ENCODE data around the gene JARID2.
A peak's percentile ranks its signal among the peaks of the same experiment; 100 is the strongest.

Gene JARID2

GRCh38 chr6:15476631-15477380 is 230.9 kb downstream of the JARID2 start:
- H2BK5ac ChIP-seq (ENCODE audit: low read length), result no peak overlapping the region
- H2AK5ac ChIP-seq (ENCODE audit: low read depth, low read length), result no peak overlapping the region
- no peaks in the 10 kb centered on the region for H3K79me1 ChIP-seq (ENCODE audit: low read depth, low read length)
- H3K27ac ChIP-seq (replicated peaks; ENCODE audit: low read length), result no peak overlapping the region
- no peak overlapping the region for H3K14ac ChIP-seq (ENCODE audit: low read length)
- no peak overlapping the region for H3K4ac ChIP-seq (ENCODE audit: low read length)
- no peak overlapping the region for H2BK120ac ChIP-seq (ENCODE audit: low read depth, low read length)
- H4K8ac ChIP-seq (ENCODE audit: low read depth, low read length), result no peak overlapping the region
- DNase-seq (ENCODE audit: low spot score), result no peak
- H3K4me2 ChIP-seq (ENCODE audit: insufficient read depth, low read length, poor library complexity, severe bottlenecking), result no peak overlapping the region
- peaks cover 9 to 61% of the 10 kb centered on the region in 2 donors for H3K36me3 ChIP-seq (replicated peaks in 1 of 2; ENCODE audit: control insufficient read depth in 2 of 2, insufficient read depth in 2 of 2, low read length in 2 of 2)
- no peak overlapping the region for H3K4me3 ChIP-seq (ENCODE audit: low read length in 2 of 2)
- H3K9me3 ChIP-seq (replicated peaks in 1 of 2; ENCODE audit: control insufficient read depth in 2 of 2, insufficient read depth in 1 of 2, low read depth in 1 of 2, low read length in 2 of 2), result no peaks in the 10 kb centered on the region
- no peak overlapping the region for H2BK12ac ChIP-seq (ENCODE audit: low read length)
- no peaks in the 10 kb centered on the region for H3K27me3 ChIP-seq (ENCODE audit: control insufficient read depth in 3 of 3, insufficient read depth in 3 of 3, low read depth in 1 of 3, low read length in 3 of 3)
- no peak overlapping the region for H4K91ac ChIP-seq (ENCODE audit: low read depth, low read length, poor library complexity)
- no peak overlapping the region for H3K23ac ChIP-seq (ENCODE audit: low read depth, low read length, poor library complexity)
- no peak overlapping the region for H2BK15ac ChIP-seq (ENCODE audit: low read length)
- WGBS, 2 donors (ENCODE audit: extremely low coverage in 2 of 2, insufficient read length in 2 of 2, insufficient replicate concordance in 1 of 2), result no CpG with 5 or more reads among the region's 7 CpGs
- no peak overlapping the region for H3K9ac ChIP-seq (ENCODE audit: low read depth, low read length, poor library complexity)
- H3K18ac ChIP-seq (ENCODE audit: low read length), result peak overlapping the region; percentile 39
- peaks cover 0 to 15% of the 10 kb centered on the region in 2 donors for H3K4me1 ChIP-seq (ENCODE audit: control insufficient read depth in 2 of 2, insufficient read depth in 1 of 2, low read depth in 1 of 2, low read length in 2 of 2)
- H2AFZ ChIP-seq (ENCODE audit: low read length), result no peak overlapping the region

GRCh38 chr6:15477746-15478145 is 231.9 kb downstream of the JARID2 start:
- Histone ChIP-seq H3K4me1 (ENCODE audit: control insufficient read depth in 2 of 2, insufficient read depth in 1 of 2, low read depth in 1 of 2, low read length in 2 of 2) (peaks cover 0 to 17% of the 10 kb centered on the region in 2 donors), H3K9ac (ENCODE audit: low read depth, low read length, poor library complexity) (no peak overlapping the region), H2BK12ac (ENCODE audit: low read length) (no peak overlapping the region), H3K14ac (ENCODE audit: low read length) (no peak overlapping the region), H3K79me1 (ENCODE audit: low read depth, low read length) (no peaks in the 10 kb centered on the region), H3K27ac (replicated peaks; ENCODE audit: low read length) (no peak overlapping the region), H2AK5ac (ENCODE audit: low read depth, low read length) (no peak overlapping the region), H4K91ac (ENCODE audit: low read depth, low read length, poor library complexity) (no peak overlapping the region), H3K4ac (ENCODE audit: low read length) (no peak overlapping the region), H4K8ac (ENCODE audit: low read depth, low read length) (no peak overlapping the region), H3K27me3 (ENCODE audit: control insufficient read depth in 3 of 3, insufficient read depth in 3 of 3, low read depth in 1 of 3, low read length in 3 of 3) (no peaks in the 10 kb centered on the region), H2AFZ (ENCODE audit: low read length) (no peak overlapping the region), H2BK15ac (ENCODE audit: low read length) (no peak overlapping the region), H2BK5ac (ENCODE audit: low read length) (no peak overlapping the region), H2BK120ac (ENCODE audit: low read depth, low read length) (no peak overlapping the region), H3K4me3 (ENCODE audit: low read length in 2 of 2) (no peak overlapping the region), H3K18ac (ENCODE audit: low read length) (no peak overlapping the region), H3K4me2 (ENCODE audit: insufficient read depth, low read length, poor library complexity, severe bottlenecking) (no peak overlapping the region), H3K36me3 (replicated peaks in 1 of 2; ENCODE audit: control insufficient read depth in 2 of 2, insufficient read depth in 2 of 2, low read length in 2 of 2) (peaks cover 7 to 56% of the 10 kb centered on the region in 2 donors), H3K23ac (ENCODE audit: low read depth, low read length, poor library complexity) (no peak overlapping the region), H3K9me3 (replicated peaks in 1 of 2; ENCODE audit: control insufficient read depth in 2 of 2, insufficient read depth in 1 of 2, low read depth in 1 of 2, low read length in 2 of 2) (no peaks in the 10 kb centered on the region)
- no peak for DNase-seq (ENCODE audit: low spot score)
- WGBS, 2 donors (ENCODE audit: extremely low coverage in 2 of 2, insufficient read length in 2 of 2, insufficient replicate concordance in 1 of 2), result no CpG with 5 or more reads among the region's 5 CpGs

GRCh38 chr6:15479761-15480160 is 233.9 kb downstream of the JARID2 start:
- H3K27me3 ChIP-seq (ENCODE audit: control insufficient read depth in 3 of 3, insufficient read depth in 3 of 3, low read depth in 1 of 3, low read length in 3 of 3), result no peaks in the 10 kb centered on the region
- H2BK12ac ChIP-seq (ENCODE audit: low read length), result no peak overlapping the region
- no peak overlapping the region for H2BK15ac ChIP-seq (ENCODE audit: low read length)
- no peak overlapping the region for H2AFZ ChIP-seq (ENCODE audit: low read length)
- H3K4ac ChIP-seq (ENCODE audit: low read length), result no peak overlapping the region
- H3K14ac ChIP-seq (ENCODE audit: low read length), result no peak overlapping the region
- peaks cover 0 to 24% of the 10 kb centered on the region in 2 donors for H3K4me1 ChIP-seq (ENCODE audit: control insufficient read depth in 2 of 2, insufficient read depth in 1 of 2, low read depth in 1 of 2, low read length in 2 of 2)
- no CpG with 5 or more reads among the region's 5 CpGs for WGBS, 2 donors (ENCODE audit: extremely low coverage in 2 of 2, insufficient read length in 2 of 2, insufficient replicate concordance in 1 of 2)
- no peak overlapping the region for H3K4me2 ChIP-seq (ENCODE audit: insufficient read depth, low read length, poor library complexity, severe bottlenecking)
- H3K27ac ChIP-seq (replicated peaks; ENCODE audit: low read length), result no peak overlapping the region
- H2BK5ac ChIP-seq (ENCODE audit: low read length), result no peak overlapping the region
- H3K18ac ChIP-seq (ENCODE audit: low read length), result peak overlapping the region; percentile 86
- peaks cover 7 to 37% of the 10 kb centered on the region in 2 donors for H3K36me3 ChIP-seq (replicated peaks in 1 of 2; ENCODE audit: control insufficient read depth in 2 of 2, insufficient read depth in 2 of 2, low read length in 2 of 2)
- H3K9me3 ChIP-seq (replicated peaks in 1 of 2; ENCODE audit: control insufficient read depth in 2 of 2, insufficient read depth in 1 of 2, low read depth in 1 of 2, low read length in 2 of 2), result no peaks in the 10 kb centered on the region
- H3K9ac ChIP-seq (ENCODE audit: low read depth, low read length, poor library complexity), result no peak overlapping the region
- H4K91ac ChIP-seq (ENCODE audit: low read depth, low read length, poor library complexity), result no peak overlapping the region
- no peaks in the 10 kb centered on the region for H3K79me1 ChIP-seq (ENCODE audit: low read depth, low read length)
- no peak overlapping the region for H3K4me3 ChIP-seq (ENCODE audit: low read length in 2 of 2)
- no peak overlapping the region for H3K23ac ChIP-seq (ENCODE audit: low read depth, low read length, poor library complexity)
- no peak overlapping the region for H2BK120ac ChIP-seq (ENCODE audit: low read depth, low read length)
- no peak overlapping the region for H4K8ac ChIP-seq (ENCODE audit: low read depth, low read length)
- H2AK5ac ChIP-seq (ENCODE audit: low read depth, low read length), result no peak overlapping the region
- DNase-seq (ENCODE audit: low spot score), result no peak

- no peak overlapping the region for H2AFZ ChIP-seq (ENCODE audit: low read length)
- H3K79me1 ChIP-seq (ENCODE audit: low read depth, low read length), result no peaks in the 10 kb centered on the region
- H4K8ac ChIP-seq (ENCODE audit: low read depth, low read length), result no peak overlapping the region
- no peak overlapping the region for H3K4me3 ChIP-seq (ENCODE audit: low read length in 2 of 2)
- H4K91ac ChIP-seq (ENCODE audit: low read depth, low read length, poor library complexity), result no peak overlapping the region
- H2AK5ac ChIP-seq (ENCODE audit: low read depth, low read length), result no peak overlapping the region
- no peak overlapping the region for H2BK5ac ChIP-seq (ENCODE audit: low read length)
- no CpG with 5 or more reads among the region's 7 CpGs for WGBS, 2 donors (ENCODE audit: extremely low coverage in 2 of 2, insufficient read length in 2 of 2, insufficient replicate concordance in 1 of 2)
- H3K4me1 ChIP-seq (ENCODE audit: control insufficient read depth in 2 of 2, insufficient read depth in 1 of 2, low read depth in 1 of 2, low read length in 2 of 2), result peaks cover 0 to 24% of the 10 kb centered on the region in 2 donors
- no peak overlapping the region for H2BK15ac ChIP-seq (ENCODE audit: low read length)
- no peaks in the 10 kb centered on the region for H3K27me3 ChIP-seq (ENCODE audit: control insufficient read depth in 3 of 3, insufficient read depth in 3 of 3, low read depth in 1 of 3, low read length in 3 of 3)
- no peak overlapping the region for H3K4me2 ChIP-seq (ENCODE audit: insufficient read depth, low read length, poor library complexity, severe bottlenecking)
- no peak overlapping the region for H3K9ac ChIP-seq (ENCODE audit: low read depth, low read length, poor library complexity)
- no peak overlapping the region for H3K23ac ChIP-seq (ENCODE audit: low read depth, low read length, poor library complexity)
- no peaks in the 10 kb centered on the region for H3K9me3 ChIP-seq (replicated peaks in 1 of 2; ENCODE audit: control insufficient read depth in 2 of 2, insufficient read depth in 1 of 2, low read depth in 1 of 2, low read length in 2 of 2)
- peak overlapping the region; percentile 79 for H3K27ac ChIP-seq (replicated peaks; ENCODE audit: low read length)
- H3K14ac ChIP-seq (ENCODE audit: low read length), result no peak overlapping the region
- H3K18ac ChIP-seq (ENCODE audit: low read length), result no peak overlapping the region
- H3K4ac ChIP-seq (ENCODE audit: low read length), result no peak overlapping the region
- H2BK12ac ChIP-seq (ENCODE audit: low read length), result no peak overlapping the region
- no peak overlapping the region for H2BK120ac ChIP-seq (ENCODE audit: low read depth, low read length)
- no peak for DNase-seq (ENCODE audit: low spot score)
- peaks cover 3 to 29% of the 10 kb centered on the region in 2 donors for H3K36me3 ChIP-seq (replicated peaks in 1 of 2; ENCODE audit: control insufficient read depth in 2 of 2, insufficient read depth in 2 of 2, low read length in 2 of 2)
Observed at GRCh38 chr6:15480525-15480924, 234.7 kb downstream of the JARID2 start.

All from neuronal stem cell (in vitro differentiated cells).